Activated T-helper 1 cell treated with Interleukin-2 at 50 U/mL for 16 hours (primary cell): ENCODE data around the gene TBC1D4.
"Not testable (repeated sequence)": the region's sequence is repeated elsewhere in the genome, so short reads cannot be mapped to it uniquely, and the experiment has no call there.

ENCODE experiments used
- DNase-seq: peaks from one replicate; pipeline ENCODE4 v3.0.0-alpha.2; 2020; ENCODE audit warnings: low read depth

TBC1D4 gene

GRCh38 chr13:75357576-75358289 is 124.2 kb downstream of the TBC1D4 start:
- peak; percentile 15 for DNase-seq

GRCh38 chr13:75356421-75356820 is 125.5 kb downstream of the TBC1D4 start:
- no peak for DNase-seq

- DNase-seq = no peak
These were observed 126.4 kb downstream of the TBC1D4 start for GRCh38 chr13:75355609-75356008.

- no peak for DNase-seq
These were observed 128.2 kb downstream of the TBC1D4 start for GRCh38 chr13:75353781-75354193.

GRCh38 chr13:75352641-75353327 is 129.2 kb downstream of the TBC1D4 start:
- no peak for DNase-seq

GRCh38 chr13:75351538-75351937 is 130.4 kb downstream of the TBC1D4 start:
- DNase-seq = not testable (repeated sequence)

- DNase-seq = no peak
These were observed 134.0 kb downstream of the TBC1D4 start for GRCh38 chr13:75347925-75348324.

GRCh38 chr13:75347457-75347856 is 134.5 kb downstream of the TBC1D4 start:
- DNase-seq = no peak

GRCh38 chr13:75345193-75345592 is 136.8 kb downstream of the TBC1D4 start:
- DNase-seq = no peak

- no peak for DNase-seq
These were observed 140.9 kb downstream of the TBC1D4 start for GRCh38 chr13:75341028-75341427.

- no peak for DNase-seq
These were observed 142.2 kb downstream of the TBC1D4 start for GRCh38 chr13:75339635-75340374.

- DNase-seq = no peak
These were observed 147.1 kb downstream of the TBC1D4 start for GRCh38 chr13:75334634-75335447.

GRCh38 chr13:75333103-75333502 is 148.9 kb downstream of the TBC1D4 start:
- no peak for DNase-seq

GRCh38 chr13:75331792-75332349 is 150.1 kb downstream of the TBC1D4 start:
- DNase-seq = no peak

GRCh38 chr13:75330770-75331169 is 151.2 kb downstream of the TBC1D4 start:
- DNase-seq = no peak

GRCh38 chr13:75329723-75330122 is 152.2 kb downstream of the TBC1D4 start:
- no peak for DNase-seq

GRCh38 chr13:75329097-75329496 is 152.9 kb downstream of the TBC1D4 start:
- no peak for DNase-seq

- DNase-seq = no peak
These were observed 154.8 kb downstream of the TBC1D4 start for GRCh38 chr13:75327135-75327510.

GRCh38 chr13:75326173-75327134 is 155.5 kb downstream of the TBC1D4 start:
- peak; percentile 21 for DNase-seq

- no peak for DNase-seq
These were observed 156.3 kb downstream of the TBC1D4 start for GRCh38 chr13:75325711-75326110.
